ENCODE measurements around the gene CDH2.

The CDH2 gene

GRCh38 chr18:28044036-28044435 is 132.9 kb downstream of the CDH2 start:
- no peak for DNase-seq (ENCODE audit: low read depth)

GRCh38 chr18:28043631-28044030 is 133.3 kb downstream of the CDH2 start:
- DNase-seq (ENCODE audit: low read depth): no peak

- DNase-seq (ENCODE audit: low read depth): no peak
These were observed 135.6 kb downstream of the CDH2 start for GRCh38 chr18:28041366-28041765.

- no peak for DNase-seq (ENCODE audit: low read depth)
These were observed 136.2 kb downstream of the CDH2 start for GRCh38 chr18:28040716-28041115.

- DNase-seq (ENCODE audit: low read depth): no peak
These were observed 136.7 kb downstream of the CDH2 start for GRCh38 chr18:28040211-28040610.

- DNase-seq (ENCODE audit: low read depth): no peak
These were observed 137.2 kb downstream of the CDH2 start for GRCh38 chr18:28039691-28040090.

- DNase-seq (ENCODE audit: low read depth): no peak
These were observed 137.9 kb downstream of the CDH2 start for GRCh38 chr18:28039078-28039477.

- DNase-seq (ENCODE audit: low read depth): no peak
These were observed 140.4 kb downstream of the CDH2 start for GRCh38 chr18:28036488-28036887.

GRCh38 chr18:28034567-28034966 is 142.4 kb downstream of the CDH2 start:
- DNase-seq (ENCODE audit: low read depth): no peak

GRCh38 chr18:28032177-28032576 is 144.8 kb downstream of the CDH2 start:
- DNase-seq (ENCODE audit: low read depth): no peak

- DNase-seq (ENCODE audit: low read depth): no peak
These were observed 146.5 kb downstream of the CDH2 start for GRCh38 chr18:28030458-28030857.

- no peak for DNase-seq (ENCODE audit: low read depth)
These were observed 149.2 kb downstream of the CDH2 start for GRCh38 chr18:28027755-28028154.

GRCh38 chr18:28019425-28020108 is 157.4 kb downstream of the CDH2 start:
- no peak for DNase-seq (ENCODE audit: low read depth)

- no peak for DNase-seq (ENCODE audit: low read depth)
These were observed 158.6 kb downstream of the CDH2 start for GRCh38 chr18:28018351-28018750.

- DNase-seq (ENCODE audit: low read depth): no peak
These were observed 161.3 kb downstream of the CDH2 start for GRCh38 chr18:28015671-28016070.

- DNase-seq (ENCODE audit: low read depth): no peak
These were observed 163.9 kb downstream of the CDH2 start for GRCh38 chr18:28013066-28013465.

- DNase-seq (ENCODE audit: low read depth): no peak
These were observed 164.6 kb downstream of the CDH2 start for GRCh38 chr18:28012336-28012735.

GRCh38 chr18:28009589-28009988 is 167.3 kb downstream of the CDH2 start:
- DNase-seq (ENCODE audit: low read depth): no peak

- DNase-seq (ENCODE audit: low read depth): no peak
These were observed 169.1 kb downstream of the CDH2 start for GRCh38 chr18:28007841-28008240.

GRCh38 chr18:28005164-28005563 is 171.8 kb downstream of the CDH2 start:
- no peak for DNase-seq (ENCODE audit: low read depth)

- no peak for DNase-seq (ENCODE audit: low read depth)
These were observed 172.3 kb downstream of the CDH2 start for GRCh38 chr18:28004606-28005005.

- DNase-seq (ENCODE audit: low read depth): no peak
These were observed 173.5 kb downstream of the CDH2 start for GRCh38 chr18:28003451-28003850.

GRCh38 chr18:28002841-28003240 is 174.1 kb downstream of the CDH2 start:
- DNase-seq (ENCODE audit: low read depth): no peak

- DNase-seq (ENCODE audit: low read depth): no peak
These were observed 180.1 kb downstream of the CDH2 start for GRCh38 chr18:27996801-27997272.

All from activated T-helper 9 cell treated with anti-CD3 and anti-CD28 coated beads, Interleukin-2, amount 50 U/mL, for 16 hours (primary cell).